HepG2 (cell line): ENCODE data around the gene ELF2. TPM values are rescaled to one million over a fixed set of nuclear protein-coding genes. Genes with fewer than 3 reads are reported as not detected.

Source experiments
- ARID5B ChIP-seq: IDR thresholded peaks from 2 replicates; pipeline ENCODE4 v1.4.0; 2020; ENCODE audit warnings: mild to moderate bottlenecking, missing genetic modification reagents
- BHLHE40 ChIP-seq: IDR thresholded peaks from 2 replicates; pipeline ENCODE4 v1.6.1; 2011; ENCODE audit warnings: low read length, improper control_type of control experiment
- CHD4 ChIP-seq: fragments of 200-600 bp; sonication (generic); IDR thresholded peaks from 2 replicates; pipeline ENCODE4 v1.7.0; 2017; ENCODE audit warnings: mild to moderate bottlenecking, low read length, borderline replicate concordance
- MAZ ChIP-seq, 2 experiments: sonication (generic) in 1 of 2; formaldehyde crosslinking in 1 of 2; IDR thresholded peaks; 2 replicates each; pipeline versions ENCODE4 v1.5.0 to v1.6.1; 2012 to 2020; ENCODE audit warnings: low read depth in 2 of 2, mild to moderate bottlenecking in 2 of 2, borderline replicate concordance in 1 of 2, improper control_type of control experiment in 1 of 2, low read length in 1 of 2, missing genetic modification reagents in 1 of 2, moderate library complexity in 1 of 2
- NCOR1 ChIP-seq: fragments of 200-600 bp; sonication (generic); IDR thresholded peaks from 2 replicates; pipeline ENCODE4 v1.7.0; 2017; ENCODE audit warnings: antibody characterized with exemption, low read length, borderline replicate concordance
- PAXIP1 ChIP-seq: sonication (generic); formaldehyde crosslinking; conservative IDR thresholded peaks from 2 replicates; pipeline ENCODE4 v1.4.0; 2020; ENCODE audit warnings: mild to moderate bottlenecking, missing genetic modification reagents, moderate library complexity
- ZNF101 ChIP-seq: sonication (generic); formaldehyde crosslinking; IDR thresholded peaks from 2 replicates; pipeline ENCODE4 v1.4.0; 2020; ENCODE audit warnings: mild to moderate bottlenecking, low read depth, missing genetic modification reagents, borderline replicate concordance
- ZNF136 ChIP-seq: sonication (generic); formaldehyde crosslinking; IDR thresholded peaks from 2 replicates; pipeline ENCODE4 v1.8.1; 2022; ENCODE audit warnings: low read depth, mild to moderate bottlenecking, moderate library complexity, missing genetic modification reagents
- ZNF451 ChIP-seq: sonication (generic); formaldehyde crosslinking; IDR thresholded peaks from 2 replicates; pipeline ENCODE4 v1.5.0; 2020; ENCODE audit warnings: mild to moderate bottlenecking, missing genetic modification reagents
- ZNF512B ChIP-seq: sonication (generic); formaldehyde crosslinking; IDR thresholded peaks from 2 replicates; pipeline ENCODE4 v1.5.1; 2020; ENCODE audit warnings: missing genetic modification reagents, mild to moderate bottlenecking, borderline replicate concordance
- ZSCAN5A ChIP-seq: sonication (generic); formaldehyde crosslinking; IDR thresholded peaks from 2 replicates; pipeline ENCODE4 v1.8.0; 2022; ENCODE audit warnings: mild to moderate bottlenecking, missing genetic modification reagents, borderline replicate concordance
- polyA plus RNA-seq, 8 experiments: library from polyadenylated mRNA; depleted of rRNA in 3 of 8; stranded (reverse) in 7 of 8; unstranded in 1 of 8; fragments of >200 nt; fragmentation: Illumina TruSeq in 4 of 8; extraction: Trizol in 4 of 8; gene quantifications; 2 replicates each; pipeline versions ENCODE4 v1.2.1 to v1.2.3, GENCODE V29; 2011 to 2016; ENCODE audit warnings: low read depth in 4 of 8, missing spikeins in 1 of 8, mixed read lengths in 1 of 8; ENCODE audit not compliant: insufficient read depth in 1 of 8
- total RNA-seq, 5 experiments: library from RNA; depleted of rRNA; stranded (reverse); fragments of >200 nt; fragmentation: Illumina TruSeq; extraction: Trizol; gene quantifications; 2 replicates each; pipeline ENCODE4 v1.2.3, GENCODE V29; 2016; ENCODE audit warnings: low read depth in 1 of 5

The ELF2 gene
- total and polyA plus RNA-seq, 2 of the 13 experiments (the other 11 are each of a cell fraction or from before 2014, with no cell fraction given): 28.6 to 35.4 TPM

- TF ChIP-seq PAXIP1 (CRISPR knock-in tag) (peak; percentile 52), NCOR1 (no peak), BHLHE40 (no peak), ARID5B (CRISPR knock-in tag) (0 out of 2 replicates have a peak, but pooled peaks have one; percentile 28), MAZ (IDR thresholded peaks at IDR 0.05; ENCODE audit: borderline replicate concordance, low read depth, low read length) (peak; percentile 80; the same call in 1 of the 2 replicates), MAZ (CRISPR knock-in tag; IDR thresholded peaks at IDR 0.05; ENCODE audit: low read depth) (peak; percentile 92), ZNF136 (CRISPR knock-in tag) (peak; percentile 79; the same call in 1 of the 2 replicates), ZSCAN5A (CRISPR knock-in tag) (no peak), ZNF512B (CRISPR knock-in tag) (no peak), ZNF451 (CRISPR knock-in tag) (no peak; the same call in 1 of the 2 replicates), ZNF101 (CRISPR knock-in tag) (no peak), CHD4 (no peak)
These were observed 1.0 kb upstream of the ELF2 start (continued) for GRCh38 chr4:139177869-139178619.
